Activated B cell treated with CpG ODN at 0.5 μM for 24 hours (primary cell): Measurements from ENCODE around the gene RBFOX2. TPM values are rescaled to one million over a fixed set of nuclear protein-coding genes. Genes with fewer than 3 reads are reported as not detected.

Experiments used
- ATAC-seq: fragments of 200-7000 bp; cut with Tn5 transposase; one replicate; pipeline ENCODE4 v1.10.0; 2021; ENCODE audit warnings: low read depth, mild to moderate bottlenecking, moderate library complexity
- CTCF ChIA-PET: fragments of 350-600 bp; sonication (Branson Sonifier 250); formaldehyde crosslinking; loops from one replicate; lab custom pipeline; 2021; ENCODE audit warnings: antibody characterized with exemption; lab: Charles Lee
- POLR2A ChIA-PET: fragments of 350-600 bp; sonication (Branson Sonifier 250); formaldehyde crosslinking; loops from one replicate; lab custom pipeline; 2021; ENCODE audit warnings: antibody characterized with exemption; lab: Charles Lee
- DNase-seq: peaks from one replicate; pipeline ENCODE4 v3.0.0; 2022
- H3K27ac Mint-ChIP-seq: one replicate; pipeline ENCODE4 v1.8.0; 2020; ENCODE audit warnings: mixed read lengths
- H3K27me3 Mint-ChIP-seq: one replicate; pipeline ENCODE4 v1.8.0; 2021; ENCODE audit warnings: mixed read lengths
- H3K36me3 Mint-ChIP-seq: one replicate; pipeline ENCODE4 v1.8.0; 2021; ENCODE audit warnings: low read depth, mixed read lengths
- H3K4me1 Mint-ChIP-seq: one replicate; pipeline ENCODE4 v1.8.0; 2021; ENCODE audit warnings: mixed read lengths
- H3K4me3 Mint-ChIP-seq: one replicate; pipeline ENCODE4 v1.8.0; 2020; ENCODE audit warnings: mild to moderate bottlenecking, mixed read lengths
- H3K9me3 Mint-ChIP-seq: one replicate; pipeline ENCODE4 v1.8.0; 2020; ENCODE audit warnings: mixed read lengths
- CTCF ChIP-seq: fragments of 200-600 bp; IDR thresholded peaks from one replicate; pipeline ENCODE4 v1.8.0; 2022; ENCODE audit warnings: antibody characterized with exemption, mild to moderate bottlenecking
- intact Hi-C: fragments of 100-400 bp; cut with micrococcal nuclease; formaldehyde crosslinking; loops from one replicate; pipeline ENCODE4 v1.15.1; 2024
- total RNA-seq: library from RNA; stranded (reverse); gene quantifications from 2 replicates; pipeline ENCODE4 v1.2.3, GENCODE V29; 2022

Gene RBFOX2
- total RNA-seq, 1 donor from 2014 or later, result not detected

- no peak for TF ChIP-seq CTCF
- Mint-ChIP-seq H3K4me3 (no peak overlapping the region), H3K27me3 (peaks cover 10% of the 10 kb centered on the region), H3K9me3 (no peaks in the 10 kb centered on the region), H3K36me3 (no peaks in the 10 kb centered on the region), H3K27ac (no peak overlapping the region), H3K4me1 (no peaks in the 10 kb centered on the region)
- POLR2A ChIA-PET, result interaction anchor here (0.6 kb wide), 1 partner anchor 139 kb away, joined by 4 read pairs; no protein-coding TSS in a partner anchor
- ATAC-seq (no peak), DNase-seq (no peak)
- CTCF ChIA-PET, result no interaction called here
- intact Hi-C loops, result no loop called here
Observed at GRCh38 chr22:35785181-35785923, 243.3 kb downstream of the RBFOX2 start.

- CTCF ChIA-PET, result no interaction called here
- Mint-ChIP-seq H3K9me3 (no peaks in the 10 kb centered on the region), H3K36me3 (no peaks in the 10 kb centered on the region), H3K27ac (no peak overlapping the region), H3K4me3 (no peak overlapping the region), H3K27me3 (peaks cover 12% of the 10 kb centered on the region), H3K4me1 (no peaks in the 10 kb centered on the region)
- no peak for TF ChIP-seq CTCF
- DNase-seq, result no peak
- POLR2A ChIA-PET, result no interaction called here
- intact Hi-C loops, result no loop called here
- ATAC-seq, result no peak
Observed at GRCh38 chr22:35784633-35785032, 244.0 kb downstream of the RBFOX2 start.

GRCh38 chr22:35783943-35784614 lies 244.5 kb downstream of the RBFOX2 start:
- intact Hi-C loops, result no loop called here
- DNase-seq (no peak), ATAC-seq (no peak)
- Mint-ChIP-seq H3K27me3 (peaks cover 15% of the 10 kb centered on the region), H3K9me3 (no peaks in the 10 kb centered on the region), H3K4me3 (no peak overlapping the region), H3K27ac (no peak overlapping the region), H3K4me1 (no peaks in the 10 kb centered on the region), H3K36me3 (no peaks in the 10 kb centered on the region)
- TF ChIP-seq CTCF, result no peak
- POLR2A ChIA-PET, result no interaction called here
- CTCF ChIA-PET, result no interaction called here

- ChIA-PET POLR2A (no interaction called here), CTCF (no interaction called here)
- H3K36me3 Mint-ChIP-seq, result no peaks in the 10 kb centered on the region
- H3K27ac Mint-ChIP-seq, result no peak overlapping the region
- ATAC-seq, result no peak
- intact Hi-C loops, result no loop called here
- peaks cover 22% of the 10 kb centered on the region for H3K27me3 Mint-ChIP-seq
- no peak for DNase-seq
- TF ChIP-seq CTCF, result no peak
- H3K9me3 Mint-ChIP-seq, result no peaks in the 10 kb centered on the region
- no peak overlapping the region for H3K4me3 Mint-ChIP-seq
- no peaks in the 10 kb centered on the region for H3K4me1 Mint-ChIP-seq
Observed at GRCh38 chr22:35782504-35782903, 246.1 kb downstream of the RBFOX2 start.

- no peak overlapping the region for H3K27ac Mint-ChIP-seq
- CTCF ChIA-PET, result no interaction called here
- H3K27me3 Mint-ChIP-seq, result peaks cover 22% of the 10 kb centered on the region
- no peaks in the 10 kb centered on the region for H3K36me3 Mint-ChIP-seq
- H3K4me3 Mint-ChIP-seq, result no peak overlapping the region
- DNase-seq (no peak), ATAC-seq (no peak)
- TF ChIP-seq CTCF, result no peak
- POLR2A ChIA-PET, result no interaction called here
- intact Hi-C loops, result no loop called here
- no peaks in the 10 kb centered on the region for H3K9me3 Mint-ChIP-seq
- H3K4me1 Mint-ChIP-seq, result no peaks in the 10 kb centered on the region
Observed at GRCh38 chr22:35781898-35782297, 246.7 kb downstream of the RBFOX2 start.
